SK-N-SH treated with all-trans-retinoic acid at 6 μM for 48 hours (cell line): ENCODE measurements around the gene PPFIA3.
"Not testable (repeated sequence)": the region's sequence is repeated elsewhere in the genome, so short reads cannot be mapped to it uniquely, and the experiment has no call there.

ENCODE experiments used
- ATAC-seq: fragments of 200-7000 bp; cut with Tn5 transposase; 3 replicates; pipeline ENCODE4 v1.9.1; 2020; ENCODE audit warnings: mild to moderate bottlenecking, moderate library complexity
- BACH2 ChIP-seq: fragments of 250-450 bp; sonication (Bioruptor Pico); IDR thresholded peaks from 2 replicates; pipeline ENCODE4 v1.9.0; 2021; ENCODE audit warnings: mild to moderate bottlenecking, borderline replicate concordance
- CSDC2 ChIP-seq: fragments of 250-450 bp; sonication (Bioruptor Pico); IDR thresholded peaks from 2 replicates; pipeline ENCODE4 v1.5.0; 2020; ENCODE audit warnings: mild to moderate bottlenecking, moderate library complexity
- ESRRG ChIP-seq: fragments of 250-450 bp; sonication (Bioruptor Pico); IDR thresholded peaks from 2 replicates; pipeline ENCODE4 v1.6.1; 2021; ENCODE audit warnings: mild to moderate bottlenecking
- GLIS3 ChIP-seq: fragments of 250-450 bp; sonication (Bioruptor Pico); IDR thresholded peaks from 2 replicates; pipeline ENCODE4 v1.5.0; 2020; ENCODE audit warnings: mild to moderate bottlenecking, moderate library complexity
- ISL1 ChIP-seq: fragments of 250-450 bp; sonication (Bioruptor Pico); IDR thresholded peaks from 2 replicates; pipeline ENCODE4 v2.1.2; 2022; ENCODE audit warnings: mild to moderate bottlenecking, moderate library complexity
- OSR1 ChIP-seq: fragments of 250-450 bp; sonication (Bioruptor Pico); IDR thresholded peaks from 2 replicates; pipeline ENCODE4 v1.8.0; 2022; ENCODE audit warnings: moderate library complexity, mild to moderate bottlenecking, inconsistent platforms
- PPARA ChIP-seq: fragments of 250-450 bp; sonication (Bioruptor Pico); IDR thresholded peaks from 2 replicates; pipeline ENCODE4 v1.5.0; 2020; ENCODE audit warnings: mild to moderate bottlenecking, borderline replicate concordance
- RARB ChIP-seq: fragments of 250-450 bp; sonication (Bioruptor Pico); IDR thresholded peaks from 2 replicates; pipeline ENCODE4 v1.8.0; 2021; ENCODE audit warnings: mild to moderate bottlenecking, moderate library complexity
- SNAI2 ChIP-seq: fragments of 250-450 bp; sonication (Bioruptor Pico); IDR thresholded peaks from 2 replicates; pipeline ENCODE4 v1.5.0; 2020; ENCODE audit warnings: mild to moderate bottlenecking, moderate library complexity
- TCF4 ChIP-seq: fragments of 250-450 bp; sonication (Bioruptor Pico); IDR thresholded peaks from 2 replicates; pipeline ENCODE4 v1.8.0; 2021; ENCODE audit warnings: mild to moderate bottlenecking, moderate library complexity, borderline replicate concordance
- TOX ChIP-seq: fragments of 250-450 bp; sonication (Bioruptor Pico); IDR thresholded peaks from 2 replicates; pipeline ENCODE4 v1.8.0; 2021; ENCODE audit warnings: mild to moderate bottlenecking, moderate library complexity, borderline replicate concordance
- ZFP3 ChIP-seq: fragments of 250-450 bp; sonication (Bioruptor Pico); IDR thresholded peaks from 2 replicates; pipeline ENCODE4 v1.5.0; 2020; ENCODE audit warnings: mild to moderate bottlenecking, moderate library complexity
- ZFP30 ChIP-seq: fragments of 450-650 bp; formaldehyde crosslinking; IDR thresholded peaks from 2 replicates; pipeline ENCODE4 v1.5.0; 2022; ENCODE audit warnings: mild to moderate bottlenecking, moderate library complexity
- ZNF565 ChIP-seq: fragments of 450-650 bp; formaldehyde crosslinking; conservative IDR thresholded peaks from 2 replicates; pipeline ENCODE4 v1.5.0; 2020; ENCODE audit warnings: low read depth, mild to moderate bottlenecking, moderate library complexity
- ZNF70 ChIP-seq: fragments of 450-650 bp; formaldehyde crosslinking; IDR thresholded peaks from 2 replicates; pipeline ENCODE4 v1.5.0; 2020; ENCODE audit warnings: mild to moderate bottlenecking, moderate library complexity
- ZNF8 ChIP-seq: fragments of 450-650 bp; formaldehyde crosslinking; IDR thresholded peaks from 2 replicates; pipeline ENCODE4 v1.5.0; 2020; ENCODE audit warnings: mild to moderate bottlenecking, moderate library complexity
- TF ChIP-seq, protein P1 (sequence below): fragments of 250-450 bp; sonication (Bioruptor Pico); IDR thresholded peaks from 2 replicates; pipeline ENCODE4 v1.5.0; 2020; ENCODE audit warnings: mild to moderate bottlenecking, moderate library complexity
- TF ChIP-seq, protein P2 (sequence below): fragments of 250-450 bp; sonication (Bioruptor Pico); IDR thresholded peaks from 2 replicates; pipeline ENCODE4 v1.8.0; 2020; ENCODE audit warnings: mild to moderate bottlenecking, moderate library complexity, borderline replicate concordance
- TF ChIP-seq, protein P3 (sequence below): fragments of 250-450 bp; sonication (Bioruptor Pico); IDR thresholded peaks from 2 replicates; pipeline ENCODE4 v1.8.0; 2021; ENCODE audit warnings: low read depth, mild to moderate bottlenecking, moderate library complexity, borderline replicate concordance
- TF ChIP-seq, protein P4 (sequence below): fragments of 250-450 bp; sonication (Bioruptor Pico); IDR thresholded peaks from 2 replicates; pipeline ENCODE4 v1.5.1; 2021; ENCODE audit warnings: mild to moderate bottlenecking, moderate library complexity
- TF ChIP-seq, protein P5 (sequence below): fragments of 250-450 bp; sonication (Bioruptor Pico); IDR thresholded peaks from 2 replicates; pipeline ENCODE4 v1.5.1; 2020; ENCODE audit warnings: low read depth, mild to moderate bottlenecking, moderate library complexity

Gene PPFIA3

DNA sequence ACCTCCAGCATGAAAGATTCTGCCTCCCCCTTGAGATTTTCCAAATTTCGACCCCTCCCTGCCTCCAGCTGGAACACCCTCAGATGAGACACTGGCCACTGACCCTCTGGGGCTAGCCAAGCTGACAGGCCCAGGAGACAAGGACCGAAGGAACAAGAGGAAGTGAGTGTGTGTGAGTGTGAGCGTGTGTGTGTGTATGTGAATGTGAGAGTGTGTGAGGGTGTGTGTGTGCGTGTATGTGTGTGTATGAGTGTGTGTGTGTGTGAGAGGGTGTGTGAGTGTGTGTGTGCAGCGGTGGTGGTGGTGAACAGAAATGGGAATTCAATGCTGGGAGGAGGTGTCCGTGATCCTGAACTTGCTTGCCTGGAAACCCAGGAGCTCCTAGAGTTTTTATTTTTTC is 22.0 kb downstream of the PPFIA3 start:
- TF ChIP-seq ESRRG, result no peak
- TF ChIP-seq TOX (CRISPR knock-in tag), result no peak
- TF ChIP-seq GLIS3 (CRISPR knock-in tag), result no peak
- no peak for TF ChIP-seq RARB (CRISPR knock-in tag)
- no peak for TF ChIP-seq ISL1 (CRISPR knock-in tag)
- TF ChIP-seq BACH2 (CRISPR knock-in tag), result no peak
- TF ChIP-seq PPARA (CRISPR knock-in tag), result no peak
- TF ChIP-seq, protein P1, sequence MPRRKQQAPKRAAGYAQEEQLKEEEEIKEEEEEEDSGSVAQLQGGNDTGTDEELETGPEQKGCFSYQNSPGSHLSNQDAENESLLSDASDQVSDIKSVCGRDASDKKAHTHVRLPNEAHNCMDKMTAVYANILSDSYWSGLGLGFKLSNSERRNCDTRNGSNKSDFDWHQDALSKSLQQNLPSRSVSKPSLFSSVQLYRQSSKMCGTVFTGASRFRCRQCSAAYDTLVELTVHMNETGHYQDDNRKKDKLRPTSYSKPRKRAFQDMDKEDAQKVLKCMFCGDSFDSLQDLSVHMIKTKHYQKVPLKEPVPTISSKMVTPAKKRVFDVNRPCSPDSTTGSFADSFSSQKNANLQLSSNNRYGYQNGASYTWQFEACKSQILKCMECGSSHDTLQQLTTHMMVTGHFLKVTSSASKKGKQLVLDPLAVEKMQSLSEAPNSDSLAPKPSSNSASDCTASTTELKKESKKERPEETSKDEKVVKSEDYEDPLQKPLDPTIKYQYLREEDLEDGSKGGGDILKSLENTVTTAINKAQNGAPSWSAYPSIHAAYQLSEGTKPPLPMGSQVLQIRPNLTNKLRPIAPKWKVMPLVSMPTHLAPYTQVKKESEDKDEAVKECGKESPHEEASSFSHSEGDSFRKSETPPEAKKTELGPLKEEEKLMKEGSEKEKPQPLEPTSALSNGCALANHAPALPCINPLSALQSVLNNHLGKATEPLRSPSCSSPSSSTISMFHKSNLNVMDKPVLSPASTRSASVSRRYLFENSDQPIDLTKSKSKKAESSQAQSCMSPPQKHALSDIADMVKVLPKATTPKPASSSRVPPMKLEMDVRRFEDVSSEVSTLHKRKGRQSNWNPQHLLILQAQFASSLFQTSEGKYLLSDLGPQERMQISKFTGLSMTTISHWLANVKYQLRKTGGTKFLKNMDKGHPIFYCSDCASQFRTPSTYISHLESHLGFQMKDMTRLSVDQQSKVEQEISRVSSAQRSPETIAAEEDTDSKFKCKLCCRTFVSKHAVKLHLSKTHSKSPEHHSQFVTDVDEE, result no peak
- TF ChIP-seq, protein P2, sequence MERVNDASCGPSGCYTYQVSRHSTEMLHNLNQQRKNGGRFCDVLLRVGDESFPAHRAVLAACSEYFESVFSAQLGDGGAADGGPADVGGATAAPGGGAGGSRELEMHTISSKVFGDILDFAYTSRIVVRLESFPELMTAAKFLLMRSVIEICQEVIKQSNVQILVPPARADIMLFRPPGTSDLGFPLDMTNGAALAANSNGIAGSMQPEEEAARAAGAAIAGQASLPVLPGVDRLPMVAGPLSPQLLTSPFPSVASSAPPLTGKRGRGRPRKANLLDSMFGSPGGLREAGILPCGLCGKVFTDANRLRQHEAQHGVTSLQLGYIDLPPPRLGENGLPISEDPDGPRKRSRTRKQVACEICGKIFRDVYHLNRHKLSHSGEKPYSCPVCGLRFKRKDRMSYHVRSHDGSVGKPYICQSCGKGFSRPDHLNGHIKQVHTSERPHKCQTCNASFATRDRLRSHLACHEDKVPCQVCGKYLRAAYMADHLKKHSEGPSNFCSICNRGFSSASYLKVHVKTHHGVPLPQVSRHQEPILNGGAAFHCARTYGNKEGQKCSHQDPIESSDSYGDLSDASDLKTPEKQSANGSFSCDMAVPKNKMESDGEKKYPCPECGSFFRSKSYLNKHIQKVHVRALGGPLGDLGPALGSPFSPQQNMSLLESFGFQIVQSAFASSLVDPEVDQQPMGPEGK (CRISPR knock-in tag), result no peak
- no peak for TF ChIP-seq ZNF70 (CRISPR knock-in tag)
- TF ChIP-seq, all 23 proteins: peak for 0
- ATAC-seq, result no peak

DNA sequence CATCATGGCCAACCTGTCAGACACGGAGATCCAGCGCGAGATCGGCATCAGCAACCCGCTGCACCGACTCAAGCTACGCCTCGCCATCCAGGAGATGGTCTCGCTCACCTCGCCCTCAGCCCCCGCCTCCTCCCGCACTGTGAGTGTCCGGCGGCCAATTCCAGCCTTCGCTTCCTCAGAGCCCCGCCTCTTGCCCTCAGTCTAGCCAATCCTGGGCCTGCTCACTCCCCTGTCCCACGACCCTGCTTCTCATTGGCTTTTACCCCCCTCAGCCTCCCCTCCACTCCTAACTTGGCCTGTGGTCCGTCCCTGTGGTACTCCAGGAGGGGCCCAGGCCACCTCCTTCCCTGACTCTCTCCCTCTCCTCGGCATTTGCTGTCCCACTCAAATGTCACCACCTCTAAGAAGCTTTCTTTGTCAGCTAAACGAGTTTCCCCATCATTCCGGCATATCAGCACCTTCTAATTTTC is 23.6 kb downstream of the PPFIA3 start:
- ATAC-seq, result peak; percentile 99
- TF ChIP-seq ZFP30 (no peak), ISL1 (CRISPR knock-in tag) (no peak), ZNF8 (CRISPR knock-in tag) (peak; percentile 74)

DNA sequence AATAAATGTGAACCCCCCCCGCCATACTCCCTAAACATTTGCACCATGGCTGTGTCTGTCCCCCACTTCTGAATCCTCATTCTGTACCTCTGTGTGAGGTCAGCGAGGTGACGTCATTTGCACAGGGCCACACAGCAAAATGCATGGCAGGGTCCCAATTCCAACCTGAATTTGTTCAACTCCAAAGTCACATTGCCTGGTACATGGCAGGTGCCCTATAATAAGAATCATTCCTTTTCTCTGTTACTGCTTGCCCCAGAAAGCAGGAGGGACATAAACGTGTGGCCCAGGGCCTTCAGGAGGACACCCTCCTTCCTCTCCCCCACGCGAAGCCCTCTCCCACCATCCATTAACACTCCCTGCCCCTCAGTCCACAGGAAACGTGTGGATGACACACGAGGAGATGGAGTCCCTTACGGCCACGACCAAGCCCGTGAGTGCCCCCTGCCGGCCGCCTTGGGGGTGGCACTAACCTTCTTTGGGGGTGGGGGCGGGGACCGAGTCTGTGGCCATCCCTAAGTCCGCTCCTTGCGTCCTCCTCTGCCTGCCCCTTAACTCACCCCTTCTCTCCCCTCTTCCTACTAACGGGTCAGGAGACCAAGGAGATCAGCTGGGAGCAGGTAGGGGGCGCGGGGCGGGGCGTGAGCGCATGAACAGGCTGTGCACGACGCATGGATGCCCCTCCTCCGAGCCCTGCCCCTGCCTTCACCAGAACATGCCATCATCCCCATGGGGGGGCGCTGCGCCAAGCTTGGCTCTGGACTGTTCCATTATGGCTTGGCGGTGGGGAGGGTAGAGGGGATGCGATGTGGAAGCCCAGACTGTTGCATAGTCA is 26.4 kb downstream of the PPFIA3 start:
- TF ChIP-seq SNAI2, result no peak
- TF ChIP-seq, protein P2 (CRISPR knock-in tag), result no peak
- no peak for TF ChIP-seq TCF4
- TF ChIP-seq, protein P3, sequence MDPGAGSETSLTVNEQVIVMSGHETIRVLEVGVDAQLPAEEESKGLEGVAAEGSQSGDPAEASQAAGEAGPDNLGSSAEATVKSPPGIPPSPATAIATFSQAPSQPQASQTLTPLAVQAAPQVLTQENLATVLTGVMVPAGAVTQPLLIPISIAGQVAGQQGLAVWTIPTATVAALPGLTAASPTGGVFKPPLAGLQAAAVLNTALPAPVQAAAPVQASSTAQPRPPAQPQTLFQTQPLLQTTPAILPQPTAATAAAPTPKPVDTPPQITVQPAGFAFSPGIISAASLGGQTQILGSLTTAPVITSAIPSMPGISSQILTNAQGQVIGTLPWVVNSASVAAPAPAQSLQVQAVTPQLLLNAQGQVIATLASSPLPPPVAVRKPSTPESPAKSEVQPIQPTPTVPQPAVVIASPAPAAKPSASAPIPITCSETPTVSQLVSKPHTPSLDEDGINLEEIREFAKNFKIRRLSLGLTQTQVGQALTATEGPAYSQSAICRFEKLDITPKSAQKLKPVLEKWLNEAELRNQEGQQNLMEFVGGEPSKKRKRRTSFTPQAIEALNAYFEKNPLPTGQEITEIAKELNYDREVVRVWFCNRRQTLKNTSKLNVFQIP (CRISPR knock-in tag), result no peak
- TF ChIP-seq ZNF565 (CRISPR knock-in tag), result no peak
- no peak for TF ChIP-seq PPARA (CRISPR knock-in tag)
- no peak for TF ChIP-seq ESRRG
- no peak for TF ChIP-seq ZFP30
- TF ChIP-seq, protein P4, sequence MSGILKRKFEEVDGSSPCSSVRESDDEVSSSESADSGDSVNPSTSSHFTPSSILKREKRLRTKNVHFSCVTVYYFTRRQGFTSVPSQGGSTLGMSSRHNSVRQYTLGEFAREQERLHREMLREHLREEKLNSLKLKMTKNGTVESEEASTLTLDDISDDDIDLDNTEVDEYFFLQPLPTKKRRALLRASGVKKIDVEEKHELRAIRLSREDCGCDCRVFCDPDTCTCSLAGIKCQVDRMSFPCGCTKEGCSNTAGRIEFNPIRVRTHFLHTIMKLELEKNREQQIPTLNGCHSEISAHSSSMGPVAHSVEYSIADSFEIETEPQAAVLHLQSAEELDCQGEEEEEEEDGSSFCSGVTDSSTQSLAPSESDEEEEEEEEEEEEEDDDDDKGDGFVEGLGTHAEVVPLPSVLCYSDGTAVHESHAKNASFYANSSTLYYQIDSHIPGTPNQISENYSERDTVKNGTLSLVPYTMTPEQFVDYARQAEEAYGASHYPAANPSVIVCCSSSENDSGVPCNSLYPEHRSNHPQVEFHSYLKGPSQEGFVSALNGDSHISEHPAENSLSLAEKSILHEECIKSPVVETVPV (CRISPR knock-in tag), result no peak
- TF ChIP-seq BACH2 (CRISPR knock-in tag), result no peak
- no peak for TF ChIP-seq ZNF8 (CRISPR knock-in tag)
- no peak for TF ChIP-seq ZFP3 (CRISPR knock-in tag)
- TF ChIP-seq, protein P5, sequence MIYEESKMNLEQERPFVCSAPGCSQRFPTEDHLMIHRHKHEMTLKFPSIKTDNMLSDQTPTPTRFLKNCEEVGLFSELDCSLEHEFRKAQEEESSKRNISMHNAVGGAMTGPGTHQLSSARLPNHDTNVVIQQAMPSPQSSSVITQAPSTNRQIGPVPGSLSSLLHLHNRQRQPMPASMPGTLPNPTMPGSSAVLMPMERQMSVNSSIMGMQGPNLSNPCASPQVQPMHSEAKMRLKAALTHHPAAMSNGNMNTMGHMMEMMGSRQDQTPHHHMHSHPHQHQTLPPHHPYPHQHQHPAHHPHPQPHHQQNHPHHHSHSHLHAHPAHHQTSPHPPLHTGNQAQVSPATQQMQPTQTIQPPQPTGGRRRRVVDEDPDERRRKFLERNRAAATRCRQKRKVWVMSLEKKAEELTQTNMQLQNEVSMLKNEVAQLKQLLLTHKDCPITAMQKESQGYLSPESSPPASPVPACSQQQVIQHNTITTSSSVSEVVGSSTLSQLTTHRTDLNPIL (CRISPR knock-in tag), result no peak
- no peak for TF ChIP-seq ZNF70 (CRISPR knock-in tag)
- TF ChIP-seq TOX (CRISPR knock-in tag), result no peak
- TF ChIP-seq OSR1, result no peak
- no peak for TF ChIP-seq RARB (CRISPR knock-in tag)
- TF ChIP-seq CSDC2, result no peak
- TF ChIP-seq ISL1 (CRISPR knock-in tag), result no peak
- 0 out of 3 replicates have a peak, but pooled peaks have one; percentile 5 for ATAC-seq

DNA sequence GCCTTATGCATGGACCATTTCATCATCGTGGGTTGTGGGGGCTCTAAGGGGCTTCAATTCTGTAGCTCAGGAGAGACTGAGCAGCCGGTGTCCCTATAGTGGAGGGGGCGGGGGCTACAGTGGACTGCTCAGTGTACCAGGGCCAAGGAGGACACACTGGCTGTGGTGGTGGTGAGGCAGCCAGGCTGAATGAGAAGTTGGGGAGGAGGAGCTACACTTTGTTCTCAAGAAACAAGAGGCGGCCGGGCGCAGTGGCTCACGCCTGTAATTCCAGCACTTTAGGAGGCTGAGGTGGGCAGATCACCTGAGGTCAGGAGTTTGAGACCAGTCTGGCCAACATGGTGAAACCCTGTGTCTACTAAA is 27.0 kb downstream of the PPFIA3 start:
- not testable (repeated sequence) for ATAC-seq
